GM23248 (cell line): Measurements from ENCODE around the gene PNKP. TPM values are rescaled to one million over a fixed set of nuclear protein-coding genes. Genes with fewer than 3 reads are reported as not detected.

ENCODE experiments used
- DNase-seq: peaks from one replicate; pipeline ENCODE4 v3.0.0-alpha.2; 2015
- H2AFZ ChIP-seq: fragments of 200-600 bp; sonication (generic); 2 replicates; pipeline ENCODE4 v1.6.1; 2016; ENCODE audit warnings: antibody characterized with exemption
- H3F3A ChIP-seq: fragments of 200-600 bp; sonication (generic); 2 replicates; pipeline ENCODE4 v1.6.1; 2016; ENCODE audit warnings: mild to moderate bottlenecking, antibody characterized with exemption, mixed run types; ENCODE audit not compliant: insufficient read depth
- H3K27ac ChIP-seq: fragments of 200-600 bp; sonication (generic); 2 replicates; pipeline ENCODE4 v1.5.1; 2016; ENCODE audit warnings: mild to moderate bottlenecking
- H3K27me3 ChIP-seq: fragments of 200-600 bp; sonication (generic); replicated peaks from 2 replicates; pipeline ENCODE4 v1.6.1; 2016; ENCODE audit warnings: mild to moderate bottlenecking; ENCODE audit not compliant: insufficient read depth
- H3K36me3 ChIP-seq: fragments of 200-600 bp; sonication (generic); 2 replicates; pipeline ENCODE4 v1.6.1; 2016; ENCODE audit warnings: low read depth, mild to moderate bottlenecking
- H3K4me1 ChIP-seq: fragments of 200-600 bp; sonication (generic); 2 replicates; pipeline ENCODE4 v1.6.1; 2016; ENCODE audit warnings: mild to moderate bottlenecking; ENCODE audit not compliant: insufficient read depth
- H3K4me2 ChIP-seq: fragments of 200-600 bp; sonication (generic); one replicate; pipeline ENCODE4 v1.6.1; 2016; ENCODE audit warnings: mild to moderate bottlenecking; ENCODE audit not compliant: unreplicated experiment
- H3K4me3 ChIP-seq: fragments of 200-600 bp; sonication (generic); 2 replicates; pipeline ENCODE4 v1.5.1; 2016; ENCODE audit warnings: mild to moderate bottlenecking
- H3K79me2 ChIP-seq: fragments of 200-600 bp; sonication (generic); 2 replicates; pipeline ENCODE4 v1.6.1; 2016; ENCODE audit warnings: mild to moderate bottlenecking; ENCODE audit not compliant: insufficient read depth
- H3K9ac ChIP-seq: fragments of 200-600 bp; sonication (generic); 2 replicates; pipeline ENCODE4 v1.6.1; 2016; ENCODE audit warnings: mild to moderate bottlenecking
- H3K9me2 ChIP-seq: fragments of 200-600 bp; sonication (generic); 2 replicates; pipeline ENCODE4 v1.6.1; 2016; ENCODE audit warnings: mixed run types, mild to moderate bottlenecking, moderate library complexity; ENCODE audit not compliant: insufficient read depth
- H3K9me3 ChIP-seq: fragments of 200-600 bp; sonication (generic); one replicate; pipeline ENCODE4 v1.6.1; 2017; ENCODE audit warnings: low read depth
- H4K20me1 ChIP-seq: fragments of 200-600 bp; sonication (generic); 2 replicates; pipeline ENCODE4 v1.6.0; 2016; ENCODE audit not compliant: insufficient read depth
- EZH2 ChIP-seq: fragments of 200-600 bp; sonication (generic); IDR thresholded peaks from 2 replicates; pipeline ENCODE4 v1.6.1; 2018; ENCODE audit warnings: antibody characterized with exemption, mild to moderate bottlenecking; ENCODE audit not compliant: insufficient read depth, poor library complexity, severe bottlenecking
- EZH2phosphoT487 ChIP-seq: fragments of 200-600 bp; sonication (generic); IDR thresholded peaks from 2 replicates; pipeline ENCODE4 v1.6.1; 2018; ENCODE audit warnings: antibody characterized with exemption, moderate library complexity, mild to moderate bottlenecking, low read depth; ENCODE audit not compliant: insufficient read depth
- WGBS, 2 experiments: methylation state at CpG; one replicate each; pipeline ENCODE4 v1.1.6; 2015 to 2017; ENCODE audit warnings: low lambda C conversion rate in 2 of 2, low coverage in 1 of 2; ENCODE audit errors: missing lambda C conversion rate in 2 of 2; 5-methylcytosine and 5-hydroxymethylcytosine counted together
- in situ Hi-C: fragments of 300-500 bp; cut with MboI; formaldehyde crosslinking; loops from 2 replicates; pipeline ENCODE4 v1.15.0; 2020
- polyA plus RNA-seq: library from polyadenylated mRNA; unstranded; fragments of >200 nt; fragmentation: Nextera tagmentation; extraction: Ambion mirVana; gene quantifications from 2 replicates; pipeline ENCODE4 v1.2.1, GENCODE V29; 2016
- total RNA-seq: library from RNA; depleted of rRNA; stranded (reverse); fragments of >200 nt; shearing (Covaris generic); gene quantifications from 2 replicates; pipeline ENCODE4 v1.2.3, GENCODE V29; 2014

PNKP gene
- total and polyA plus RNA-seq, 2 experiments from 2014 or later = 31.5 to 42.2 TPM

- no peaks in the 10 kb centered on the region for H3K9me3 ChIP-seq
- in situ Hi-C loops = no loop called here
- 83 to 88% methylated on average over 17 of the region's 17 CpGs for WGBS, 2 experiments
- H3K79me2 ChIP-seq = peaks cover 54% of the 10 kb centered on the region
- peaks cover 19% of the 10 kb centered on the region for H3K4me1 ChIP-seq
- H3K4me2 ChIP-seq = no peak overlapping the region
- H3F3A ChIP-seq = peaks cover 16% of the 10 kb centered on the region
- DNase-seq = peak; percentile 35
- no peak overlapping the region for H3K27ac ChIP-seq
- no peak overlapping the region for H3K9ac ChIP-seq
- no peak overlapping the region for H3K4me3 ChIP-seq
- no peak overlapping the region for H2AFZ ChIP-seq
- H3K36me3 ChIP-seq = 0 out of 2 replicates have a peak, but pooled peaks cover 2% of the 10 kb centered on the region
- H3K9me2 ChIP-seq = no peaks in the 10 kb centered on the region
- H4K20me1 ChIP-seq = no peaks in the 10 kb centered on the region
- H3K27me3 ChIP-seq = no peaks in the 10 kb centered on the region
- TF ChIP-seq EZH2phosphoT487 (no peak), EZH2 (no peak)
Observed at GRCh38 chr19:49871349-49871985, 4.1 kb upstream of the PNKP start.

DNA sequence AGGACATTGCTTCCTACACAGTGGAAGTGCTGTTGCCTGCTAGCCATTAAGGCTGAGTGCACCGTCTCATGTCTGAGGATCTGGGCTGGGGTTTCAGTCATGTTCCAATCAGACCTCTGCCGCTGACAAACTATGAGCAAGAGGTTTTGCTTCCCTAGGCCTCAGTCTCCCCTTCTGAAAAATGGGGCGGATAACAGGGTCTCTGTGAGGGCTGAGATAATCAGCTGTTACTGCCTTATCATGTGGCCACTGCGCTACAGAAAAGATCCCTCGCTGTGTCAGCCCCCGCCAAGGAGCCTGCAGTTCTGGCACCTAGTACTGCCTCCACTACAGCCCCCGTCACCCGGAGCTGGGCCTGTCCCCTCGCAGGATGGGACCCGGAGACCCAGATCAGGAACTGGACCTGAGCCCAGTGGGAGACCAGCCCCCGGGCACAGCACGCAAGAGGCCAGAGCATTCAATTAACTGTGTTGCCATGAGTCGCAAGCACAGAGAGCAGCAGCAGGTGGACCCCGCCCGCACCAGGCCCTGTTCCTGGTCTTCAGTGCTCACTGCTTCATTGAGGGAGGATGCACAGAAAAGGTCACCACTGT, 3.0 kb upstream of the PNKP start:
- H4K20me1 ChIP-seq = no peaks in the 10 kb centered on the region
- peak overlapping the region; percentile 69 for H3K9ac ChIP-seq
- no peaks in the 10 kb centered on the region for H3K9me2 ChIP-seq
- H3K4me3 ChIP-seq = peak overlapping the region; percentile 68
- peak overlapping the region; percentile 73 for H3K4me2 ChIP-seq
- H3K4me1 ChIP-seq = peaks cover 26% of the 10 kb centered on the region
- 0 out of 2 replicates have a peak, but pooled peaks cover 2% of the 10 kb centered on the region for H3K36me3 ChIP-seq
- H2AFZ ChIP-seq = peak overlapping the region; percentile 51; the same call in 1 of the 2 replicates
- no peaks in the 10 kb centered on the region for H3K27me3 ChIP-seq
- in situ Hi-C loops = no loop called here
- no peak for DNase-seq
- H3F3A ChIP-seq = peaks cover 16% of the 10 kb centered on the region
- 63 to 64% methylated on average over 15 of the region's 15 CpGs for WGBS, 2 experiments
- H3K9me3 ChIP-seq = no peaks in the 10 kb centered on the region
- TF ChIP-seq EZH2phosphoT487 (no peak), EZH2 (no peak)
- H3K79me2 ChIP-seq = peaks cover 55% of the 10 kb centered on the region
- peak overlapping the region; percentile 50 for H3K27ac ChIP-seq

GRCh38 chr19:49869484-49870308, 2.3 kb upstream of the PNKP start:
- in situ Hi-C loops = no loop called here

DNA sequence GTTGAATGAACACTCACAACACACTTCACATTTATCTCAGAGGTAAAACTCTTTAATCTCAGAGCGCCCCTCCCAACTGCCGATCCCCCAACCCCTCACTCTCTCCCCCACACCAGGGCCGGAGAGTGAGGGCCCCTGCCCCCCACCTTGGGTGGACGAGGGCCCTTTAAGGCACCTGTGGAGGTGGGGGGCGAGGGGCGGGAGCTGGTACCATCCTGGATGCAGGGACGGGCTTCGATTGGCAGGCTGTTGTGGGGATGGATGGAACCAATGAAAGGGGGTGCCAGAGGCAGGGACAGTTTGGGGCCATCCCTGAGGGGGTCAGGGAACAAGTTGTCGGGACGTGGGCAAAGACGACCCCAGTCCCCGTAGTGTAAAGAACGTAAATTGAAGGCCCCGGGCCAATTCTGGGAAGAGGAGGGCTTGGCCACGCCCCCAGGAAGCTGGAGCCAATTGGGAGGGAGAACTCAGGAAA, 1.7 kb upstream of the PNKP start:
- peak overlapping the region; percentile 68 for H3K4me3 ChIP-seq
- H3F3A ChIP-seq = peaks cover 24% of the 10 kb centered on the region
- H4K20me1 ChIP-seq = no peaks in the 10 kb centered on the region
- H3K9me2 ChIP-seq = no peaks in the 10 kb centered on the region
- peaks cover 9% of the 10 kb centered on the region; the same call in 1 of the 2 replicates for H3K36me3 ChIP-seq
- H3K9ac ChIP-seq = peak overlapping the region; percentile 43; the same call in 1 of the 2 replicates
- 0 to 2% methylated on average over 14 to 15 of the region's 15 CpGs for WGBS, 2 experiments
- H3K9me3 ChIP-seq = no peaks in the 10 kb centered on the region
- DNase-seq = no peak
- H3K27me3 ChIP-seq = no peaks in the 10 kb centered on the region
- H3K79me2 ChIP-seq = peaks cover 55% of the 10 kb centered on the region
- peak overlapping the region; percentile 73 for H3K4me2 ChIP-seq
- H3K4me1 ChIP-seq = peaks cover 20% of the 10 kb centered on the region
- H2AFZ ChIP-seq = peak overlapping the region; percentile 70
- peak overlapping the region; percentile 36 for H3K27ac ChIP-seq
- in situ Hi-C loops = no loop called here
- TF ChIP-seq EZH2phosphoT487 = no peak
- TF ChIP-seq EZH2 = no peak

More at GRCh38 chr19:49869484-49870308, 2.3 kb upstream of the PNKP start:
- Histone ChIP-seq H3K27ac (peak overlapping the region; percentile 50), H3F3A (peaks cover 20% of the 10 kb centered on the region), H3K4me3 (peak overlapping the region; percentile 68), H3K36me3 (peaks cover 3% of the 10 kb centered on the region; the same call in 1 of the 2 replicates), H3K9ac (peak overlapping the region; percentile 69), H2AFZ (peak overlapping the region; percentile 51; the same call in 1 of the 2 replicates), H4K20me1 (no peaks in the 10 kb centered on the region), H3K4me2 (peak overlapping the region; percentile 73), H3K9me3 (no peaks in the 10 kb centered on the region), H3K27me3 (no peaks in the 10 kb centered on the region), H3K9me2 (no peaks in the 10 kb centered on the region), H3K79me2 (peaks cover 55% of the 10 kb centered on the region), H3K4me1 (peaks cover 20% of the 10 kb centered on the region)
- TF ChIP-seq EZH2 (no peak), EZH2phosphoT487 (no peak)
- DNase-seq = peak; percentile 100
- WGBS, 2 experiments = 2 to 3% methylated on average over 42 to 58 of the region's 67 CpGs
